Daoy (cell line): Measurements from ENCODE around the gene ACTG1. TPM values are rescaled to one million over a fixed set of nuclear protein-coding genes. Genes with fewer than 3 reads are reported as not detected.

Source experiments
- DNase-seq: peaks from one replicate; pipeline ENCODE4 v3.0.0-alpha.2; 2015; ENCODE audit warnings: low read depth
- total RNA-seq: library from RNA; depleted of rRNA; stranded (reverse); fragments of >200 nt; shearing (Covaris generic); gene quantifications from 2 replicates; pipeline ENCODE4 v1.2.3, GENCODE V29; 2014

ACTG1 gene
- total RNA-seq, 1 experiment from 2014 or later, result 5,454 TPM

- peak; percentile 11 for DNase-seq
Measured at GRCh38 chr17:81518113-81518784, 5.7 kb upstream of the ACTG1 start.

GRCh38 chr17:81517339-81518112 is 4.9 kb upstream of the ACTG1 start:
- peak; percentile 42 for DNase-seq

GRCh38 chr17:81517009-81517338 is 4.4 kb upstream of the ACTG1 start:
- no peak for DNase-seq

- DNase-seq, result peak; percentile 15
Measured at GRCh38 chr17:81516439-81516838, 3.8 kb upstream of the ACTG1 start.

- DNase-seq, result no peak
Measured at GRCh38 chr17:81515530-81516041, 3.0 kb upstream of the ACTG1 start.

GRCh38 chr17:81514739-81515529 is 2.3 kb upstream of the ACTG1 start:
- DNase-seq, result peak; percentile 93

- DNase-seq, result no peak
Measured at GRCh38 chr17:81514489-81514738, 1.8 kb upstream of the ACTG1 start.

- DNase-seq, result peak; percentile 84
Measured at GRCh38 chr17:81513753-81514488, 1.3 kb upstream of the ACTG1 start.

GRCh38 chr17:81513372-81513752 is 763 bp upstream of the ACTG1 start:
- DNase-seq, result peak; percentile 83

- DNase-seq, result peak; percentile 42
Measured at GRCh38 chr17:81511804-81512561, 616 bp downstream of the ACTG1 start.

GRCh38 chr17:81511554-81511803 is 1.1 kb downstream of the ACTG1 start:
- DNase-seq, result no peak

GRCh38 chr17:81510785-81511553 is 1.6 kb downstream of the ACTG1 start:
- DNase-seq, result peak; percentile 41

GRCh38 chr17:81509972-81510784 is 2.4 kb downstream of the ACTG1 start:
- DNase-seq, result peak; percentile 18

- DNase-seq, result peak; percentile 35
Measured at GRCh38 chr17:81509207-81509971, 3.2 kb downstream of the ACTG1 start.

GRCh38 chr17:81508639-81509206 is 3.9 kb downstream of the ACTG1 start:
- peak; percentile 68 for DNase-seq

- DNase-seq, result no peak
Measured at GRCh38 chr17:81503619-81504018, 9.0 kb downstream of the ACTG1 start.

- peak; percentile 6 for DNase-seq
Measured at GRCh38 chr17:81502471-81503017, 10.1 kb downstream of the ACTG1 start.

- no peak for DNase-seq
Measured at GRCh38 chr17:81500047-81500446, 12.6 kb downstream of the ACTG1 start.

GRCh38 chr17:81499601-81499970 is 13.0 kb downstream of the ACTG1 start:
- no peak for DNase-seq
